NCI-H748 treated with DMSO at 0.1 percent for 48 hours (cell line): ENCODE results near the gene DGCR8.

ENCODE experiments used
- DNase-seq: peaks from one replicate; lab custom pipeline; 2025; lab: John Stamatoyannopoulos, UW

Gene DGCR8

GRCh38 chr22:20125201-20126174 is 45.4 kb downstream of the DGCR8 start:
- DNase-seq = no peak

DNA sequence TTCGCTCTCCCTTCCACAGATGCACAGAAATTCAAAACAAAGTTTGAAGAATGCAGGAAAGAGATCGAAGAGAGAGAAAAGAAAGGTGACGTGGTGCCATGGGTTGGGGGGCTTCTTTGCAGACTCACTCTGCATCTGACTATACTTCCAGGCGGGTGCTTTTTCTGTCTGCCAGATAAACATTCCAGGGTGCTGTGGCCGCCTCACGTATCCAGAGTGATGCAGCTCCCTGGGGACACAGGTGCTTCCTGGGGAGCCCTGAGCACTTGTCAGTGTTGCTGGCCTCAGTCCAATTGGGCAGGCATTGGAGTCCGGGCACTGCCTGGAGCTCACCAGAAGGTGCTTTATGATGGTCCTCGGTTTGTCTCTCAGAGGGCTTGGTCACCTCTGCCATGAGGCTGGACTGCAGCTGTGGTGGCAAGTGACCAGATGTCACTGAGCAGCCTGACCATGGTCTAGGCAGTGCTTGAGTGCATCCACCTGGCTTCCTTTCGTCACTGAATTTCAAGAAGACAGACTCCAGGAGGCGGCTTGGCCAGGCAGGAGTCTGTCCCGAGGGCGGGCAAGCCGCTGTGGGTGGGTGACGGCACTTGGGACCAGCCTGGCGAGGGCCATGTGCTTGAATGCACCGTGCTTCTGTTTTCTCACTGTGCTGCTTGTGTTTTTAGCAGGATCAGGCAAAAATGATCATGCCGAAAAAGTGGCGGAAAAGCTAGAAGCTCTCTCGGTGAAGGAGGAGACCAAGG is 46.4 kb downstream of the DGCR8 start:
- no peak for DNase-seq

DNA sequence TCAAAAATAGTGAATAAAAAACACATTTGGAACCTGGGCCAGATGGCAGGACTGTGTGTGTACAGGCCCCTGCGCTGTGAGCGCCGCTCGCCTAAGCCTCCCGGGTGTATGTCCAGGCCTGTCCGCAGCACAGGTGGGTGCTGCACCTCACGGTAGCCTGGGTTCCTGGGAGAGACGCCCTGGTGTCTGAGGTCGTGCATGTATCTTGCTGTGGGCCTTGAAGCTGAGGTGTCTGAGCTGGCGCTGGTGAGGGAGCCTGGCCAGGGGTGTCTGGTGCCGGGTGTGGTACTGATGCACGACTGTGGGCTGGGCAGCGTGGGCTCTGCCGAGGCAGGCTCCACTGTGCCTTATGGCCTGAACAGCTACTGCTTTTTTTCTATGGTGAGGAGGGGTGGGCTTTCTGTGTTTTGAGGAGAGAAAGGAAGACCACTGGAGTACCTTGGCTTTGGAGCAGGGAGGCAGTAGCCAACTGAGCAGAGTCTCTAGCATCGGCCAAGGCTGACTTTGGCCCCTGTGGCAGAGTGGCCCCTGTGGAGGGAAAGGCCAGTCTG is 47.4 kb downstream of the DGCR8 start:
- no peak for DNase-seq

- DNase-seq = no peak
Observed at GRCh38 chr22:20127869-20128618, 48.0 kb downstream of the DGCR8 start.

GRCh38 chr22:20128619-20128901 is 48.5 kb downstream of the DGCR8 start:
- no peak for DNase-seq

- DNase-seq = no peak
Observed at GRCh38 chr22:20128902-20129746, 49.1 kb downstream of the DGCR8 start.

DNA sequence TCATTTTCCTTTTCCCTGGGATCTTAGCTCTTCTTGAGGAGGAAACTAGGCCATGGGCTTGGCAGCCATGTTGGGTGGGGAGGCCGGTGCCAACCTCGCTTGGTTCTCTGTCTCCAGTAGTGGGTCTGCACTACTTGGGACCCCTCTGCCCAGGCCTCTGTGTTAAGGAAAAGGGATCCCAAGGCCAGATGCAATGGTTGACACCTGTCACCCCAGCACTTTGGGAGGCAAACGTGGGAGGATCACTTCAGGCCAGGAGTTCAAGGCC is 49.6 kb downstream of the DGCR8 start:
- no peak for DNase-seq

GRCh38 chr22:20130319-20130718 is 50.3 kb downstream of the DGCR8 start:
- DNase-seq = no peak

DNA sequence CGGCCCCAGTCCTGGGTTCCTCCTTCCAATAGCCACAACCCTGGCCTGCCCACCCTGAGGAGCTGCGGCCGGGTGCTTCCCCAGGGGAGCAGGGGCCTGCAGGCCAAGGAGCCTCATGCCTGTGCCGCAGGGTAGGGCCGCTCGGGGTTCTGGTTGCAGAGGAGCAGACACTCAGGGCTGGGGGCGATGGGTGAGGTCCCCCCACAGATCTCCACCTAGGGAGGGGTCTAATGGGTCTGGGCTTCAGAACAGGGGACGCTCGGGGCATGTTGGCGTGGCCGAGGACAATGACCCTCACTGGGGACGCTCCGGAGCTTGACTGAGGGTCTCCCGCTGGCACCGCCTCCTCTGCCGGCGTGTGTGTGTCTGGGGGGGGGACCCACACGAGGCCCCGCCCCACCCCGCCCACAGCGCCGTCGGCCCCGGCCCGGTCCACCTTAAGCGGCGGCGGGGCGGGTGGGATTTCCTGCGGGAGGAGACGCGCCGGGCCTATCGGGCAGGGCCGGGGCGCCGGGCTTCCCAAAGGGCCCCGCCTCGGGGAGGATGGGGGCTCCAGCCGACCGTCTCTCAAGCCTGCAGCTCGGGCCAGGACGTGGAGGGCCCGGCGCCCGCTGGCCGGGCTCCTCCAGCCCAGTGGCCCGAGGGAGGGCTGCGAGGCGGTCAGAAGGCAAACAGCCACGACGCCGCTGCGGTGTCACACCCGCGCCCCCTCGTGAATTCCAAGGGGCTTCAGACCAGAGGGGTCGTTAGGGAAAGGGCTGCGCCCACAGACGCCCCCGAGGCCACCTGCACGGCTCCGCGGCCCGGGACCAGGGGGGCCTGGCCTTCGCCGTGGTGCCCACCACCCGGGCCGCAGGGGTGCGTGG is 50.9 kb downstream of the DGCR8 start:
- no peak for DNase-seq

GRCh38 chr22:20131597-20131858 is 51.5 kb downstream of the DGCR8 start, which contains the start of gene ZDHHC8:
TSS of gene ZDHHC8 (plus strand) at chr22:20131804. CDS start at chr22:20131948, 144 bp downstream.
- DNase-seq = no peak

- no peak for DNase-seq
Observed at GRCh38 chr22:20131859-20132685, 52.0 kb downstream of the DGCR8 start.

- no peak for DNase-seq
Observed at GRCh38 chr22:20132686-20133246, 52.7 kb downstream of the DGCR8 start.

GRCh38 chr22:20133930-20134549 is 54.0 kb downstream of the DGCR8 start:
- DNase-seq = no peak

DNA sequence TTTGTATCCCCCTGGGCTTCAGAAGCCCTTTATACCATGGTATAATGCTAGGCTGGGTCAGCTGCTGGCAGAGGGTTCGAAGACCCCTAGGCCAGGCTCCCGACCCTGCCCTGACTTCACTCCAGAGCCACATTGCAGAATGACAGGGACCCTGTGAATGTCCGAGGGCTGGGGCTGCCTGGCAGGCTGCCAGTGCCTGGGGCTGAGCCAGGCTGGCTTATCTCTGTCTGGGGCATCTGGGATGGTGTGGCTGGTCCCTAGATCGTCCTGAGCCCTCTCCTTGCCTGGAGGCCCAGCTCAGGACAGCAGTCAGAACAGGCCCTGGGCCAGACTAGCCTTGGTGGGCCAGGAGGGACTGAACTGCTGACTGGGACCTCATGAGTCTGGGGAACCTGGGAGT is 55.2 kb downstream of the DGCR8 start:
- no peak for DNase-seq

DNA sequence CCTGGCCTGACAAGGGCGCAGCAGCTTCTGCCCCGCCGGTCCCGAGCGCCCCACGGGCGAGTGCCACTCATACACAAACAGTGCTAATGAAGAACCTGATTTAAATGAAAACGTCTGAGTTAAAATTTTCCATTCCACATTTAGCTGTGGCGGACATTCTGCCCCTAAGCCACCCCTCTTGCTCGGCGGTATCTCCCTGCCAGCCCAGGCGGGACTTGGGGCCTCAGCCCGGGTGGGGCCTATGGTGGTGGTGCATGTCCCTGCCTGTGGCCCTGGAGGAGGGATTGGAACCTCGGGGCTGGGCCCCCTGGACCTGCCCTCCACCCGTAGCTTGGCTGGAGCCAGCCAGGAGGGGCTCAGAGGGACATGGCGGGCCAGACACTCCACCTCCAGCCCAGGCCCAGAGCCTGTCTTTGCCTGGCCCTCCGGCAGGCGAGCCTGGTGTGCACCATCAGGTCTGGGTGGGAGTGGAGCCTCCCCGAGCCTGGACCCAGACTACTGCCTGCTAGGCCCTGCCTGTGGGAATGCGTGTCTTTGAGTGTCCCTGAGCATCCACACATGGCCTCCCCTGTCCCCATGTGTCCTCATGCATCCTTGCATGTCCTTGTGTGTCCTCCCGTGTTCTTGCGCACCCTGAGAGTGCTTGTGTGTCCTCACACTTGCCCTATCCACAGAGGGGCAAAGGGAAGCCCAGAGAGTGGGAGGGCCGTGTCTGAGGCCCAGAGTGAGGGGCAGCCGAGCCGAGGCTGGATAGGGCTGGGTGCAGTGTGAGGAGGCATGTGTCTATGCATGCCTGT is 56.0 kb downstream of the DGCR8 start:
- DNase-seq = no peak

- no peak for DNase-seq
Observed at GRCh38 chr22:20136603-20136873, 56.5 kb downstream of the DGCR8 start.

GRCh38 chr22:20137113-20137512 is 57.1 kb downstream of the DGCR8 start:
- no peak for DNase-seq

DNA sequence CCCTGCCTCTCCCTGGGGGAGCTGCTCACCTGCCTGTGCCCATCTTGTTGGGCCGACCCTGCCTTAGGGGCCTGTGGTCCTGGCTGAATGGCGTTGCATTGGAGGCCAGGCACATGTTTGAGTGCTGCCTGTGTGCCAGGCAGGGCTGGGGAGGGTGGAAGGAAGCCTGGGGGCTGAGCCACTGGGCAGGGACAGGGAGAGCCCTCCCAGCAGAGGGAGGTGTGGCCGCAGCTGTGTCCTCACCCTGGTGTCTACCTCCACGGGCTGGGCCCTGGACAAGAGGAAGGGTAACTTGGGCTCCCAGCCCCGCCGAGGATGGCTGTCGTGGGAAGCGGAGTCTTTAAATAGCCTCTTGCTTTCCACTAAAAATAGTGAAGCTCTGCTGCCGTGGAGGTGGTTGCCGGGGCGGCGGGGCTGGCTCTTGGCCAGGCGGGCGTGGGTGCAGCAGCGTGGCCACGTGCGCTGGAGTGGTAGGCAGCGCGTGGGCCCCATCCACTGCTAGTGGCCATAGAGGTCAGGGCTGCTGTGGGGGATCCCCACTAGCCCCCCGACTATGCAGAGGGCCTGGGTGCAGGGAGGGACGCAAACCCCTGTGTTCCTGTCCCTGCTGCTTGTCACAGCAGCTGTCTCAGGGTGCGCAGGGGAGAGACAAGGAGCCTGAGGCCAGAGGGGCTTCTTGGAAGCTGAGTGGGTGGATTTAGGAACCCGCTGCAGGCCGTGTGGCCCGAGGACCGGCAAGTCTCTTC is 57.8 kb downstream of the DGCR8 start:
- no peak for DNase-seq
